AG04450 (cell line): ENCODE data around the gene APEX1. TPM values are rescaled to one million over a fixed set of nuclear protein-coding genes. Genes with fewer than 3 reads are reported as not detected.

ENCODE experiments used
- CTCF ChIA-PET: fragments of 300-600, 350-600 bp; formaldehyde crosslinking; extraction: SDS; loops from one replicate; lab custom pipeline; 2022; ENCODE audit warnings: antibody characterized with exemption, inconsistent platforms; lab: Charles Lee
- POLR2A ChIA-PET: fragments of 350-600 bp; formaldehyde crosslinking; extraction: SDS; loops from one replicate; lab custom pipeline; 2021; ENCODE audit warnings: antibody characterized with exemption, inconsistent platforms; lab: Yijun Ruan, JAX
- DNase-seq: peaks from one replicate; pipeline ENCODE4 v3.0.0-alpha.2; 2011; ENCODE audit warnings: low read depth, low spot score
- H3K27ac ChIP-seq: one replicate; pipeline ENCODE4 v1.5.1; 2012; ENCODE audit warnings: low read depth, low read length, control low read depth
- H3K27me3 ChIP-seq: one replicate; pipeline ENCODE4 v1.6.0; 2012; ENCODE audit warnings: low read length; ENCODE audit not compliant: control insufficient read depth, insufficient read depth
- H3K4me3 ChIP-seq: 2 replicates; pipeline ENCODE4 v1.5.1; 2011; ENCODE audit warnings: mild to moderate bottlenecking, low read depth, low read length, control low read depth
- H3K9me3 ChIP-seq: 2 replicates; pipeline ENCODE4 v1.5.1; 2012; ENCODE audit warnings: low read length; ENCODE audit not compliant: control insufficient read depth, insufficient read depth
- polyA plus RNA-seq: library from polyadenylated mRNA; depleted of rRNA; stranded (reverse); fragments of >200 nt; gene quantifications from 2 replicates; pipeline ENCODE4 v1.2.3, GENCODE V29; 2011
- TF ChIP-seq, protein P1 (sequence below): IDR thresholded peaks from 2 replicates; pipeline ENCODE4 v1.5.1; 2011; ENCODE audit warnings: low read depth, low read length, control low read depth, inconsistent platforms

The APEX1 gene
- polyA plus RNA-seq, 1 experiment: 240 TPM

- no peaks in the 10 kb centered on the region for H3K27me3 ChIP-seq
- H3K4me3 ChIP-seq: no peak overlapping the region
- DNase-seq: no peak
- ChIA-PET CTCF (interaction anchor here (0.6 to 1.0 kb wide), 2 partner anchors 67 to 74 kb away, joined by 3 read pairs; no protein-coding TSS in a partner anchor), POLR2A (no interaction called here)
- H3K9me3 ChIP-seq: no peaks in the 10 kb centered on the region
- TF ChIP-seq, protein P1, sequence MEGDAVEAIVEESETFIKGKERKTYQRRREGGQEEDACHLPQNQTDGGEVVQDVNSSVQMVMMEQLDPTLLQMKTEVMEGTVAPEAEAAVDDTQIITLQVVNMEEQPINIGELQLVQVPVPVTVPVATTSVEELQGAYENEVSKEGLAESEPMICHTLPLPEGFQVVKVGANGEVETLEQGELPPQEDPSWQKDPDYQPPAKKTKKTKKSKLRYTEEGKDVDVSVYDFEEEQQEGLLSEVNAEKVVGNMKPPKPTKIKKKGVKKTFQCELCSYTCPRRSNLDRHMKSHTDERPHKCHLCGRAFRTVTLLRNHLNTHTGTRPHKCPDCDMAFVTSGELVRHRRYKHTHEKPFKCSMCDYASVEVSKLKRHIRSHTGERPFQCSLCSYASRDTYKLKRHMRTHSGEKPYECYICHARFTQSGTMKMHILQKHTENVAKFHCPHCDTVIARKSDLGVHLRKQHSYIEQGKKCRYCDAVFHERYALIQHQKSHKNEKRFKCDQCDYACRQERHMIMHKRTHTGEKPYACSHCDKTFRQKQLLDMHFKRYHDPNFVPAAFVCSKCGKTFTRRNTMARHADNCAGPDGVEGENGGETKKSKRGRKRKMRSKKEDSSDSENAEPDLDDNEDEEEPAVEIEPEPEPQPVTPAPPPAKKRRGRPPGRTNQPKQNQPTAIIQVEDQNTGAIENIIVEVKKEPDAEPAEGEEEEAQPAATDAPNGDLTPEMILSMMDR: no peak
- H3K27ac ChIP-seq: no peak overlapping the region
Observed at GRCh38 chr14:20482382-20482781, 27.4 kb downstream of the APEX1 start.

DNA sequence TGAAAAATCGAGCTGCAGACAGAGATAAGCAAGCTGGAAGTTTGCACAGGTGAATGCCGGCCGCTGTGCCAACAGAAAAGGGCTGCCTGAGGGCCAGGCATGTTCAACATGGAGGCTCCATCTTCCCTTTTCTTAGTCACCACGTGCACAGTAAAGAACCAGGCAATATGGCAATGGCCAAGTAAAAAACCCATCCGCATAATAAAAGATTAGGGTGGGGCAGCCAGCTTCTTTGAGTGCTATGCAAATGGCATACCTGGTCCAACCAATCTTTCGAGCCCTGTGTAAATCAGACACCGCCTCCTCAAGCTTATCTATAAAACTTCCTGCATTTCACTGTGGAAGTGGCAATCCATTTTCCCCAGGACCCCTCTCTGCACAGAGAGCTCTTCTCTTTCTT lies 30.9 kb downstream of the APEX1 start:
- CTCF ChIA-PET: no interaction called here
- Histone ChIP-seq H3K4me3 (no peak overlapping the region), H3K27ac (no peak overlapping the region), H3K9me3 (no peaks in the 10 kb centered on the region), H3K27me3 (no peaks in the 10 kb centered on the region)
- no peak for DNase-seq
- POLR2A ChIA-PET: no interaction called here
- TF ChIP-seq, protein P1: no peak

- ChIA-PET POLR2A (no interaction called here), CTCF (interaction anchor here (1.3 kb wide), 1 partner anchor 44 kb away, joined by 3 read pairs; no protein-coding TSS in a partner anchor)
- Histone ChIP-seq H3K27ac (no peak overlapping the region), H3K4me3 (no peak overlapping the region), H3K27me3 (no peaks in the 10 kb centered on the region), H3K9me3 (no peaks in the 10 kb centered on the region)
- DNase-seq: no peak
- TF ChIP-seq, protein P1: no peak
Observed at GRCh38 chr14:20486684-20487395, 31.8 kb downstream of the APEX1 start.

- H3K27me3 ChIP-seq: no peaks in the 10 kb centered on the region
- ChIA-PET CTCF (interaction anchor here (1.3 kb wide), 1 partner anchor 43 kb away, joined by 3 read pairs; no protein-coding TSS in a partner anchor), POLR2A (interaction anchor here (1.1 kb wide), 1 partner anchor 11 kb away, joined by 3 read pairs; no protein-coding TSS in a partner anchor)
- H3K4me3 ChIP-seq: no peak overlapping the region
- H3K27ac ChIP-seq: no peak overlapping the region
- TF ChIP-seq, protein P1: no peak
- DNase-seq: no peak
- H3K9me3 ChIP-seq: no peaks in the 10 kb centered on the region
Observed at GRCh38 chr14:20487396-20487725, 32.3 kb downstream of the APEX1 start.
